HG03378 (cell line): Measurements from ENCODE around the gene LENG8.

Experiments
- ATAC-seq: cut with Tn5 transposase; IDR thresholded peaks from one replicate; pipeline ENCODE4 v1.9.1; 2021; ENCODE audit warnings: mild to moderate bottlenecking, moderate library complexity; ENCODE audit not compliant: unreplicated experiment

Gene LENG8

DNA sequence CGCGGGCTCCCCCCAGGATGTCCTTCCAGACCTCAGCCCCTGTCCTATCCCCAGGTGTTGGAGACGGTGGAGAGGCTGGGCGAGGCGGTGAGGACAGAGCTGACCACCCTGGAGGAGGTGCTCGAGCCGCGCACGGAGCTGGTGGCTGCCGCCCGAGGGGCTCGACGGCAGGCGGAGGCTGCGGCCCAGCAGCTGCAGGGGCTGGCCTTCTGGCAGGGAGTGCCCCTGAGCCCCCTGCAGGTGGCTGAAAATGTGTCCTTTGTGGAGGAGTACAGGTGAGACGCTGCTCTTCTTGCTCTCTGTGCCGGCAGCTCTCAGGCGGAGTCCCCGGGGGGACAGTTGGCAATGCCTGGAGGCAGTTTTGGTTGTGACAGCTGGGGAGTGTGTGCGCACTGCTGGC is 26.9 kb upstream of the LENG8 start:
- no peak for ATAC-seq

DNA sequence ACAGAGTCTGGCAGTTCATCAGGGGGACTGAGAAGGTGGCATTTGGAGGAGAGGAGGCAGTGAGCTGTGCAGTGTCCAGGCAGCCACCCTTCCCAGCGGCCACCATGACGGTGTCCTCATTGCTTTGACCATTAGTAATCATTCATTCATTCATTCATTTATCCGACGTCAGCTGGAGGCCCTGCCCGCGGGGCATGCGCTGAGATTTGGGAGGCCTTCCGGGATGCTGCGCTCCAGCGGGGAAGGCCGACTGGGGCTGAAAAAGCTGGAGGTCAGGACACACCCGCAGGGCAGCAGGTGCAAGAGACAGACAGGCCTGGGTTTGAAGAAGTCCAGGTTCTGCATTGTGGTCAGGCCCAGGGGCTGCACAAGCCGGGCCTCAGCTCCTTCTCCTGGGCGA is 24.8 kb upstream of the LENG8 start:
- ATAC-seq: no peak

DNA sequence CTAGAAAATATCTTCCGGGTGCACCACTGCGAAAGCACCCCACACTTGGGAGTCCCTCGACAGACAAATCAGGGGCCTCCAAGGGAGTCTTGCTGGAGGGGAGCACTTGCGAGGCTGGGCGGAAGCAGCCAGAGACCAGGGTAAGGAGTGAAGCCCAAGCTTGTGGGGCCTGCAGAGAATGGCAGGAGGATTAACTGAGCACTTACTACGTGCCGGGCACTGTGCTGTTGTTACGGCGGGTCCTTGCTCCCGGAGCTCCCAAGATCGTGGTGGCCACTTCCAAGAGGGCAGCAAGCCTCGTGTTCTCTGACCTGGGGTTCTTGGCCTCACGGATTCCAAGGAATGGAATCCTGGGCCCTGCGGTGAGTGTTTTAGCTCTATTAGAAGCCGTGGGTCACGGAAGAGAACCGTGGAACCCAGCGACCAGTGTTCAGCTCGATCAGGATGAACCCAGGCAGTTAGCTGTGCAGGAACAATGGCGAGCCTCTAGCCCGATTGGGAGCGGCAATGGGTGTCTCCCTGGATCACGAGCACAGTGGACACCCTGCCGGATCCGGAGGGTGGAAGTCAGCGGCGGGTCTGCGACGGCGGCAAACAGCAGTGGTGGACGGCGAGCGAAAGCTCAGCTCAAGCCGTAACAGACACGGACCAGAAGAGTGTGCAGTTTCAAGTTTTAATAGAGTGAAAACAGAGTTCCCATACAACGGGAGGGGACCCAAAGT is 24.2 kb upstream of the LENG8 start:
- no peak for ATAC-seq

DNA sequence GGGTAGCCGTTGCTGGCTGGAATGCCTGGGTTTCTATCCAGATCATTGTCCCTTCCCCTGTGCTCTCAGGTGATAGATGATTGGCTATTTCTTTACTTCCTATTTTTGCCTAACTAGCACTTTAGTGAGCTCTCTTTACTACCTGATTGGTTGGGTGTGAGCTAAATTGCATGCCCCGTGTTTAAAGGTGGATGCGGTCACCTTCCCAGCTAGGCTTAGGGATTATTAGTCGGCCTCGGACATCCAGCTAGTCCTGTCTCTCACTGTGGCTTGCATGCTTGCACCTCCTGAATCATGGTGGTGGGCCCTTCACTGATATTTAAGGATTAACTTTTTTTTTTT is 23.6 kb upstream of the LENG8 start:
- ATAC-seq: no peak

DNA sequence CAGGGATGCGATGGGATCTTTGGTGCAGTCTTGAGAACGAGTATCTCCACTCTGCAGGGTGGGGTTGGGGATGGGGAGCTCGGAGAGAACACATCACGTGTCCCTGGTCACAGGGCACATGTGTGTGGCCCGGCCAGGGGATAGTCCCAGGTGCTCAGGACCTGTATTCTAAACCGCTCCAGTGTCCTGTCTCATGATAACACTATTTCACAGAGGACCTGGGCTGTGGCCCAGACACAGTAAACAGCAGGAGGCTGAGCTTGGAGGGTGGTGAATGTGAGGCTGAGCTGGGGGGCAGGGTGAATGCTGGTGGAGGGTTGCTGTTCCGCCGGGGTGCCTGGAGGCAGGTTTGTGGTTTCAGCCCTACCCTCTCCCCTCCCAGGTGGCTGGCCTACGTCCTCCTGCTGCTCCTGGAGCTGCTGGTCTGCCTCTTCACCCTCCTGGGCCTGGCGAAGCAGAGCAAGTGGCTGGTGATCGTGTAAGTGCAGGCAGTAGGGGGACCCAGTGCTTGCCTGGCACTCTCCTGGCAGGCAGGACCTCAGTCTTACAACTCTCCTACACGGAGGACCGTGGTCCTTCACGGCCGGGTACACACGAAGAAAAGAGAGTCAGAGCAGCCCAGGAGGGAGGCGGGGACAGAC is 22.6 kb upstream of the LENG8 start:
- ATAC-seq: no peak

DNA sequence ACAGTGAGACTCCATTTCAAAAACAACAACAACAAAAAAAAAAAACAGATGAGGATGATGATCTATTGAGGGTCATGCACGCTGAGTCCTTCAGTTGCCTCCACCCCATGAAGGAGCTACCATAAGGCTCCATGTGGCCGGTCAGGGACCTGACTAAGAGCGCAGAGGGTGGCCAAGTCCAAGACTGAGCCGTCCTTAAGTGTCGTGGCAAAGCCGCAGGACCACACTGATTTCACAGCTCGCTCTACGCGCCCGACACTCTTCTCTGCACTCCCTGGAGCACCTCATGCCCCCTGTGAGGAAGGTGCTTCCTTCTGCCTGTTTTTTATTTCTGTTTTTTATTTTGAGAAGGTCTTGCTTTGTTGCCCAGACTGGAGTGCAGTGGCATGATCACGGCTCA is 21.4 kb upstream of the LENG8 start:
- ATAC-seq: no peak

DNA sequence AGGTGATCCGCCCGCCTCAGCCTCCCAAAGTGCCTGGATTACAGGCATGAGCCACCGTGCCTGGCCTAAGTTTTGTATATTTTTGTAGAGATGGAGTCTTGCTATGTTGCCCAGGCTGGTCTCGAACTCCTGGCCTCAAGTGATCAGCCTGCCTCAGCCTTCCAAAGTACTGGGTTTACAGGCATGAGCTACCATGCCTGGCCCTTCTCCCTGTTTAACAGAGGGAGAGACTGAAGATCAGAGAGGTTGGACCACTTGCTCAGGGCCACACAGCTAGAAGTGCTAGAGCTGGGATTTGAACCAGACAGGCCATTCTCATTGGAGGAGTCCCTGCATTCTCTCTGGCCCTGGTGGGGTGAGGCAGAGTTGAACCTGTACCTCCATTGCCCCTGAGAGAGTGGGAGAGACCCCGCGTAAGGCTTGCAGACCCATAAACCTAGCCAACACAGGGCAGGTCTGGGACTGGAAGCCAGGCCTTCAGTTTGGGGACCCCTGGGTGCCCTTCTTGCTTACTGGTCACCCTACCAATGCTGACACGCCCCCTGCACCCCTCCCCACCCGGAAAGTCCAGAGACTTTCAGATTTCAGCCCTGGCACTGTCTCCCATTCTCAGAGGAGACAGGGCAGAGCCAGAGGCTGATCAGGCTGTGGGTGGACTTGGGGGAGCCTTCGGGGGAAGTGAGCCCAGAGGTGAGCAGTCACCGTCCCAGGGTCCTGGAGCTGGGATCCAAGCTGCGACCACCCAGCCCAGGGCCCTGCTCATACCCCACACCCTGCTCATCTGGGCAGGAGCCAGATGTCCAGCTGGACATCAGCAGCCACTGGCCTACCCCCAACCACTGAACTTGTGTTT is 20.4 kb upstream of the LENG8 start:
- no peak for ATAC-seq

DNA sequence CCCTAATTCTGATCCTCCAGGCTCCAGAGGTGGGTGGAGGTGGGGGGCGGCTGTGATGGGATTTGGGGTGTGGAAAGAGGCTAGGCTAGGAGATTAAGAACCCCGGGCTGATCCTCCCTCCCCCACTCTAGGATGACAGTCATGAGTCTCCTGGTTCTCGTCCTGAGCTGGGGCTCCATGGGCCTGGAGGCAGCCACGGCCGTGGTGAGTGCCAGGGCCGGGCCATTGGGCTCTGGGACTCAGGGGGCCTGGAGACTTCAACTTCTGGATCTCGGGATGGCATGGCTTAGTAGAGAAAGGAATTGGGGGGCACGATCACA is 19.9 kb upstream of the LENG8 start:
- no peak for ATAC-seq

DNA sequence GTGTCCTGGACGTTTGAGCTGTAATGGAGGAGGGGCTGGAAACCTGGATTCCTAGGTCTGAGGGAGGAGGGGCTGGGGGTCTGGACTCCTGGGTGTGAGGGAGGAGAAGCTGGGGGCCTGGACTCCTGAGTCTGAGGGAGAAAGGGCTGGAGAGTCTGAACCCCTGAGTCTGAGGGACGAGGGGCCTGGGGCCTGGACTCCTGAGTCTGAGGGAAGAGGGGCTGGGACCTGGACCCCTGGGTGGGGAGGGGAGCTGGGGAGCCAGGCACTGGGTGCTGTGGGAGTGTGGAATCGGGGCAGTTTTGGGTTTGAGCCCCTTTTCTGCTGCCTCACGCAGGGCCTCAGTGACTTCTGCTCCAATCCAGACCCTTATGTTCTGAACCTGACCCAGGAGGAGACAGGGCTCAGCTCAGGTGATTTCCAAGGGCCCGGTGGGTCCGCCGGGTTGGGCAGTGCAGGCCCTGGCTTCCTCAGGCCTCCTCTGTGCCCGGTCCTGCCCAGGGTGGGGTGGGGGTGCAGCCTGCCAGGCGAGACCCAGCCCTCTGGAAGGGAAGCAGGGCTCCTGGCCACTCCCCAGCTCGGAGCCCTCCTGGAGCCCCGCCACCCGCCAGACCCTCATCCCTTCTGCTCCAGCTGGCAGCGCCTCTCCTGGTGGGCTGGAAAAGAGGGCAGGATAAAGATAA is 19.3 kb upstream of the LENG8 start:
- no peak for ATAC-seq

DNA sequence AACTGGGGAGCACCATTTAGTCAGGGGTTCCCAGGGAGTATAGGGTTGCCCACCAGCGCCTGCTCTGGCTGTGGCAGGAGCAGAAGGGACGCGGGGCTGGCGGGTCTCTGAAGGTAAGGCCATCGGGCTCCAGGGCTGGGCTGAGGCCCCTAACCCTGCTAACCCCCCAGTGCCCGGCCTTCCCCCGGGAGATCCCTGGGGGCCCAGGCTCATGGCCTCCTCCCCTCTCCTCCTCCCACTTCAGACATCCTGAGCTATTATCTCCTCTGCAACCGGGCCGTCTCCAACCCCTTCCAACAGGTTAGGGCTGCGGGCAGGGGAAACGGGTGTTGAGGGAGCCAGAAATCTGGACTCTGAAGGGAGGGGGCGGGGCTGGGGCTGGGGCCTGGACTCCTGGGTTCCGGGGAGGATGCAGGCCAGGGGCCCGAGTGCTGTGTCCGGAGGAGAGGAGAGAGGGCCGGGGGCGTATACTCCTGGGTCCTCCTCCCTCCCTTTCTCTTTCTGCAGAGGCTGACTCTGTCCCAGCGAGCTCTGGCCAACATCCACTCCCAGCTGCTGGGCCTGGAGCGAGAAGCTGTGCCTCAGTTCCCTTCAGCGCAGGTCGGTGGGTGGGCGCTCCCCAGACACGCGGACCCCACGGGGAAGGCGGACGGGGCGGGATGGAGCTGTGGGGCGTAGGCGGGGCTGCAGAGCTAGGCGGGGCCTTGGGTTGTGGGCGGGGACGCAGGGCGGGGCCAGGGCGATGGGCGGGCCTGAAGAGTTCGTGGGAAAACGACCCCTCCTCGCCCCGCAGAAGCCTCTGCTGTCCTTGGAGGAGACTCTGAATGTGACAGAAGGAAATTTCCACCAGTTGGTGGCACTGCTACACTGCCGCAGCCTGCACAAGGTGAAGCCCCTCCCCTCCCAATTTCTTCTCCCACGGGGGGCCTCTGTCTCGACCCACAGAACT is 18.4 kb upstream of the LENG8 start:
- ATAC-seq: no peak

DNA sequence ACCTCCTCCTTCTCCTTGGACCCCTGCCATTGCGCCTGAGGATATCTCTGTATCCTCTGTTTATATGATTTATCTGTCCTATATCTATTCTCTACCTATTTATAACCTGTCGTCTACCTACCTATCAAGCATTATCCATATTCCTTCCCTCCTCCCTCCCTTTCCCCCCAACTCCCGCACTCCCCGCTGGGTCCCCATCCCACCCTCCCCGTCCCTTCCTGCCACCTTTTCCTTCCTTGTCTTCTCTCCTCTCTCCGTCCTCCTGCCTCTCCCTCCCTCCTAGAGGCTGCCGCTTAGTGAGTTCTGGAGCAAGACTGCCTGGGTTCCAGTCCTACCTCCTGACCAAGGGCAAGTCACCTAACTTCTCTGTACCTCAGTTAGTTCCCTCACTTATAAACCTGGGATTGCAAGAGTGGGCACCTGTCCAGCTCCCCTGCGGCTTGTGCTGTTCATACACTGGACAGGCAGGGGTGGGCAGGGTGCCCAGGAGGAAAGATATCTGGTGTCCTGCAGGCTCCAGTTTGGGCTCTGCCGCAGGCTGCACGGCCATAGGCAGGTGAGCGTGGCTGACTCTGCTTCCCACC is 17.7 kb upstream of the LENG8 start:
- ATAC-seq: no peak

DNA sequence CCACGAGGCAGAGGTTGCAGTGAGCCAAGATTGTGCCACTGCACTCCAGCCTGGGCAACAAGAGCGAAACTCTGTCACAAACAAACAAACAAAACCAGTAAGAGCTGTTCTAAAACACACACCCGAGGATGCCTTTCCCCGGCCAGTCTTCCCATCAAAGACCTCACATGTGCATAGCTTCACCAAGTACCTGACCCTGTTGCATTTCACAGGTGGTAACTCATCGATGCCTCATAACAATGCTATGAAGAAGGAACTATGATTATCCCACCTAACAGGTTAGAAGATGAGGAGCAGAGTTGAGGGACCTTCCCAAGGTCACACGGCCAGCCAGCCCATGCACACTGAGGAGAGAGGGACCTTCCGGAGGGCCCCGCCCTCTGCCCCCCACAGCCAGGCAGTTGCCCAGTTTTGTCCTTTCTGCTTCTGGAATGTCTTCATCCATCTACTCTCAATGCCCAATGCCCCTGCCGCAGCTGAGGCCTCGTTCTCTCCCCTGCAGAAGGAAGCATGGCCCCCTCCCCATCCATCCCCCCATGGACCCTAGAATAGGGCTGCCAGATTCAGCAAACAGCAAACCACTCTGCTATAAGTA is 16.8 kb upstream of the LENG8 start:
- ATAC-seq: no peak

DNA sequence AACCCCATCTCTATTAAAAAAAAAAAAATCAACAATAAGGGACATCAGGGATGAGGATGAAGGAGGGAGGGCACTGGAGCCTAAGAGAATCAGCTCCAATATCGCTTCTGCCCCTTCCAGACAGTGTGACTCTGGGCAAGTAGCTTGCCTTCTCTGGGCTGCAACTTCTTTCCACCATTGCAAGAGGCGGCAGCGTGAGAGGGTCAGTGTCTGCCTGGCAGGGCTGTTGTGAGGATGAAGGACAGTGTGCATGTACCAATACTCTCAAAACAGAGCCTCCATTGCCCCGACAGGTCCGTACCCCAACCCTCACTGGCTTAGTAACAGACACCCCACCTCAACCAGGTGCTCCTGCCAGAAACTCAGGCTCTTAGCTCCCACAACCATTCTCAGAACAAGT is 15.3 kb upstream of the LENG8 start:
- no peak for ATAC-seq

DNA sequence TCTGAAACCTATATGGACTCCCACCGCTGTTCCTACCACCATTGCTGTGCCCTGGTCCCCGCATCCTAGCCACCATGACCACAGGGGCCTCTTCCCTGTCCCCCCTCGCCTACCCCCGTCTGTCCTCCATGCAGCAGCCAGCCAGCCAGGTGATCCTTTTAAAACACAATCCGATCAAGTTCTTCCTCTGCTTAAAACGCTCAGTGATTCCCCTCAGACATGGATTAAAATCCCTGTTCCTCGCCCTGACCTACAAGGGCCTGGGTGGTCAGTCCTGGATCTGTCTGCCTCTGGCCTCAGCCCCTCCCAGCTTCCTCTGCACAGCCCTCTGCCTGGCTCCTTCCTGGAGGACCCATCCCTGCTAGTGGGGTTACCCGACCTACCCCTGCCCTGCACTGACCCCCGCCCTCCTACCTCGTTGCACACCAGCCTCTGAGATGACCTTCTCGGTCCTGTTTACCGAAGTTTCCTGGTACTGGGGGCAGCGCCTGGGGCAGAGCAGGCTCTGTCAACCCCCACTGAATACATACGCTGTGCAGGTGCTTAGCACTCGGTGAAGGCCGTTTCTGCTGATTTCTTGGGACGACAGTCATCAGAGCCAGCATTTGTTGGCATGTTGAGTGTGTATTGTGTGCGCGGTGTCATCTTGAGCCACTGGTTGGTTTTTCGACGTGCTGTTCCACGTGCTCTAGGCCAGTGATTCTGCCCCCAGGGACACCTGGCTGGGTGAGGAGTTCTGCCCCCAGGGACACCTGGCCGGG is 14.7 kb upstream of the LENG8 start:
- no peak for ATAC-seq

DNA sequence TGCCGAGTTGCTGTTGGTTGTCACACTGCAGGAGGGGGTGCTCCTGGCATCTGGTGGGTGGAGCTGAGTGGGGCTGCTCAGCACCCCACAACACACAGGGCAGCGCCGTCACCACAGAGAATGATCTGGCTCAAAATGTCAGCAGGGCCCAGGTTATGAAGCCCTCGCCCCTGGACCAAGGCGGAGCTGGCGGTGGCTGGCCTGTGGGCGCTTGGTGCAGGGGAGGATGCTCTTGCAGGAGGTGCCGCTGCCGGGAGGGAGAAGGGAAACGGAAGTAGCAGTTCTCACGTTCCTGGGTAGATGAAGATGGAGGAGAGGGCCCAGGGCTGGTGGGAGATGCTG is 14.2 kb upstream of the LENG8 start:
- ATAC-seq: no peak

DNA sequence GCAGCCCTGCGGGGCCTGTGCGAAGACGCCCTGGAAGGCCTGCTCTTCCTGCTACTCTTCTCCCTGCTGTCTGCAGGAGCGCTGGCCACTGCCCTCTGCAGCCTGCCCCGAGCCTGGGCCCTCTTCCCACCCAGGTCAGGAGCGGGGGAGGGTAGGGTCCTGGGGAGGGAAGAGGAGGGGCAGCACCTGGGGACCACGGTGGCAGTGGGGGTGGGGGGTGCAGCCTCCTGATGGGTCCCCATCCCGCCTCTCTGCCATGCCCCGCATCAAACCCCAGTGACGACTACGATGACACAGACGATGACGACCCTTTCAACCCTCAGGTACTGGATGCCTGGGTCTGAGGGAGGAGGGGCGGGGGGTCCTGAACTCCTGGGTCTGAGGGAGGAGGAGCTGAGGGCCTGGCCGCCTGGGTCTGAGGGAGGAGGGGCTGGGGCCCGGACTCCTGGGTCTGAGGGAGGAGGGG is 13.4 kb upstream of the LENG8 start:
- no peak for ATAC-seq

DNA sequence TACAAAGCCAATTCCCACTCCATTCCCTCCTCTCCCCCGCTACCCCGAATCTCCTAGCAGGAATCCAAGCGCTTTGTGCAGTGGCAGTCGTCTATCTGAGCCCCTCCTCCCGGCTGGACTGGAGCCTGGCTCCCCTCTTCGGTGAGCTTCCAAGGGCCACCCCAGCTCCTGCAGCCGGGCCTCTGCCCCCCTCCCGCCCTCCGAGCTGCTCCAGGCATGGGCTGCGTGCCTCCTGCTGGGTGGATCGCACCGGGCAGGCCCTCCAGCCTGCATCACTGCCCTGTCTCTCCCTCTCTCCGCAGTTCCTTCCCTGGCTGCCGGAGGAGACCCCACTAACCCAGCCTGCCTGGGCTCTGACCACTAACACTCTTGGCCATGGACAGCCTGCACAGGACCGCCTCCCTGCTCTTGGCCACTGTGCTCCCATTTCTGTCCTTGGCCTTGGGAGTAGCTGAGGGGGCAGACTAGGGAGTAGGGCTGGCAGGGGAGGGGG is 12.9 kb upstream of the LENG8 start:
- no peak for ATAC-seq

DNA sequence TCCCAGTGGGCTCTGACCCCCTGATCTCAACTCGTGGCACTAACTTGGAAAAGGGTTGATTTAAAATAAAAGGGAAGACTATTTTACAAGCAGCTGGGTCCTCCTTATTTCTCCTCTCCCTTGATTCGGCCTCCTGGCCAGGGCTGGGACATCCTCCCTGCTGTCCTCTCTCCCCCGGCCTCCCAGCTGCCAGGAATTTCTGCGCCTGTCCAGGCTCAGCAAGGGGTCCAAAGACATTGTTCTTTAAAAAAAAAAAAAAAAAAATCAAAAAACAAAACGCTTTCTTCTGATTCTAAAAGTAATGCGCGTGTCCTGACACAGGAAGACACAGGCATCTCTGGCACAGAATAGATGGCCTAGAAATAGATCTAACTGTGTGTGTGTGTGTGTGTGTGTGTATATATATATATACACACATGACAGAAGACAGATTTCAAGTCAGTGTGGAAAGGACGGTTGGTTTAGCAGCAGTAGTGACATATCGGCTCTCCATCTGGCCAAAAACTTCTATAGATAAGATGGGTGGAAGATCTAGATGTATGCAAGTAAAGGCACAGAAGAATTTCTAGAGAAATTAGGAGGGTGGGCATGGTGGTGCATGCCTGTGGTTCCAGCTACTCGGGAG is 12.3 kb upstream of the LENG8 start:
- ATAC-seq: no peak
